ENCODE measurements around the gene TADA3.

The TADA3 gene

GRCh38 chr3:9804996-9805395 is 12.7 kb upstream of the TADA3 start:
- no peak for TF ChIP-seq CTCF (IDR thresholded peaks at IDR 0.05; ENCODE audit: insufficient read depth, missing control alignments)
- FAIRE-seq (no peak), DNase-seq (ENCODE audit: insufficient read length, low spot score) (no peak)

- TF ChIP-seq CTCF (IDR thresholded peaks at IDR 0.05; ENCODE audit: insufficient read depth, missing control alignments), result no peak
- no peak for FAIRE-seq
- no peak for DNase-seq (ENCODE audit: insufficient read length, low spot score)
Observed at GRCh38 chr3:9803494-9803893, 11.2 kb upstream of the TADA3 start.

- no peak for DNase-seq (ENCODE audit: insufficient read length, low spot score)
- no peak for FAIRE-seq
Observed at GRCh38 chr3:9800529-9800928, 8.3 kb upstream of the TADA3 start.

DNA sequence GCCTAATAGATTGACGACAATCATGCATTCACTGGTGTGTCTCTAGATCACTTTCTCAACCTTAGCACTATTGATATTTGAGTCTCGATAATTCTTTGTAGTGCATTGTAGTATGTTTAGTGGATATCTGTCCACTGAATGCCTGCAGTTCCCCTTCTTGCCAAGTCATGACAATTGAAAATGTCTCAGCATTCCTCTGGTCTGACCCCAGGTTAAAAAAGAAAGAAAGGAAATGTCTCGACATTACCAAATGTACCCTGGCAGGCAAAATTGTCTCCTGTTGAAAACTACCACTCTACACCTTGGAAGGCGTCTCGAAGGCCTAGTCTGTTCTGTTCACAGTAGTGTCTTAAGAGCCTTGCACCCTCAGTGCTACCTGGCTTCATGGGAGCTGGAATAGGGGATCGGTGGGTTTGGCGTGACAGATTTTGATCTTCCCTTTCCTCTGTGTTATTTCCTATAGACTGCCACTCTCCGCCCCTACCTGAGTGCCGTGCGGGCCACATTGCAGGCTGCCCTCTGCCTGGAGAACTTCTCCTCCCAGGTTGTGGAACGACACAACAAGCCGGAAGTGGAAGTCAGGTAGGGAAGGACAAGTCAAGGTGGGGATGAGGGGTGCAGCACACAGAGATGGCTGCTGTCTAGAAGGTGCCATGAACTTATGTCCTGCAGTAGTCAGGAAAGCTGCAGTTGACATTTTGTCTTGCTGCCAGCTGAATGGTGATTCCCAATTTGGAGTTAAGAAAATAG is 5.1 kb upstream of the TADA3 start:
- no peak for TF ChIP-seq CTCF (IDR thresholded peaks at IDR 0.05; ENCODE audit: insufficient read depth, missing control alignments)
- DNase-seq (ENCODE audit: insufficient read length, low spot score) (no peak), FAIRE-seq (no peak)

More at GRCh38 chr3:9800529-9800928, 8.3 kb upstream of the TADA3 start:
- peak; percentile 16 for TF ChIP-seq CTCF (IDR thresholded peaks at IDR 0.05; ENCODE audit: insufficient read depth, missing control alignments)

DNA sequence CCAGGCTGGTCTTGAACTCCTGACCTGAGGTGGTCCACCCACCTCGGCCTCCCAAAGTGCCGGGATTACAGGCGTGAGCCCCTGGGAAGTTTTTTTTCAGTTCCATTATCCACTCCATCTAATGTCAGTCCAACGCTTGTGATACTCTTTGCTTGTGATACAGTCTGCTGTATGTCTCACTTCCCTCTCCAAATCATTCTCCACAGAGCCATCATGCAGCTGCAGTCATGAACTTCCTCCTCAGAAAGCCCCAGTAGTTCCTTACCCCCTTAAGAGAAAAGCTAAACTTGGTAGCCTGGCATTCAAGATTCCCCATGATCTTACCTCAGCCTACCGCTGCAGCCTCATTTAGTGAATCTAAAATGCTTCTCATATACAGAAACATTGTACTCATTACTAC is 2.9 kb upstream of the TADA3 start:
- no peak for TF ChIP-seq CTCF (IDR thresholded peaks at IDR 0.05; ENCODE audit: insufficient read depth, missing control alignments)
- FAIRE-seq, result no peak
- no peak for DNase-seq (ENCODE audit: insufficient read length, low spot score)

DNA sequence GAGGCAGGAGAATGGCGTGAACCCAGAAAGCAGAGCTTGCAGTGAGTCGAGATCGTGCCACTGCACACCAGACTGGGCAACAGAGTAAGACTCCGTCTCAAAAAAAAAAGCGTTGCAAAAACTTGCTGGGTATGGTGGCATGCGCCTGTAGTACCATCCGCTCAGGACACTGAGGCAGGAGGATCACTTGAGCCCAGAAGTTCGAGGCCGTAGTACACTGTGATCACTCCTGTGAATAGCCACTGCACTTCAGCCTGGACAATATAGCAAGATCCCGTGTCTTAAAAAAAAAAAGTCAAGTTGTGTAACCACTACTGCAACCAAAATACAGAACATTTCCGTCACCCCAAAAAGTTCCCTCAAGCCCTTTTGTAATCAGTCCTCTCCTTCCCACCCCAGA is 2.1 kb upstream of the TADA3 start:
- no peak for TF ChIP-seq CTCF (IDR thresholded peaks at IDR 0.05; ENCODE audit: insufficient read depth, missing control alignments)
- FAIRE-seq, result no peak
- DNase-seq (ENCODE audit: insufficient read length, low spot score), result no peak

DNA sequence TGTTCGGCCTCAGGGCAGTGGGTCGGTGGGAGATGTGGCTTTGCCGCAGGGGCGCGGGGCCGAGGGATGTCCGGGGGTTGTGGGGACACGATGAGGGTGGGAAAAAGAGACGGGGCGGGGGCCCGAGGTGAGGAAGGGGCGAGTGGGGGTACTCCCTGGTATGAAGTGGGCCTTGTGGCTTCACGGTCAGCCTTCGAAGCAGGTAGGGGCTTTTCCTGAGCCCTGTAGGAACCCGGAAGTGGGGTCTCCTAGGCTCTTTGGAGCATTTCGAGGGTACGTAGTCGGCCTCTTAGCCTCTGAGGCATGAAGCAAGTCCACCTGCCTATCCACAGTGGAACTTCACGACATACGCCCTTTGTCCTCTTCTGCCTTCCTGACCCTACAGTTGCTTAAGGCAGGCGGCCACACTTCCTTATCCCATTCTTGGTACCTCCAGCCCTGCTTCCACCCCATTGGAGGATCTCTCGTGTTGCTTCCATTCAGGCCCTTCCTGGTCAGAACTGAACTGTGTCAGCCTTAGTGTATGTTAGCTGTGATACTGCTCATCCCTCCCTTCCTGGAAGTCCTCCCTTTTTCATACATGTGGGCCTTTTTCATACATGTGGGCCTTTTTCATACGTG is 998 bp upstream of the TADA3 start:
- no peak for DNase-seq (ENCODE audit: insufficient read length, low spot score)
- TF ChIP-seq CTCF (IDR thresholded peaks at IDR 0.05; ENCODE audit: insufficient read depth, missing control alignments), result no peak
- FAIRE-seq, result no peak

Data from D721Med (cell line).